HG03066 (cell line): ENCODE results near the gene ZCCHC18.
A peak's percentile ranks its signal among the peaks of the same experiment; 100 is the strongest.

Experiments
- ATAC-seq: cut with Tn5 transposase; IDR thresholded peaks from one replicate; pipeline ENCODE4 v1.9.1; 2021; ENCODE audit warnings: low read depth; ENCODE audit not compliant: unreplicated experiment

Gene ZCCHC18

GRCh38 chrX:104130808-104131207, 18.5 kb downstream of the ZCCHC18 start:
- no peak for ATAC-seq

- ATAC-seq: no peak
Observed at GRCh38 chrX:104134583-104135261, 22.4 kb downstream of the ZCCHC18 start.

- no peak for ATAC-seq
Observed at GRCh38 chrX:104135677-104136076, 23.4 kb downstream of the ZCCHC18 start.

GRCh38 chrX:104136241-104137019, 24.1 kb downstream of the ZCCHC18 start:
- peak; percentile 89 for ATAC-seq

- ATAC-seq: no peak
Observed at GRCh38 chrX:104137496-104137895, 25.2 kb downstream of the ZCCHC18 start.

- ATAC-seq: no peak
Observed at GRCh38 chrX:104141087-104141760, 28.9 kb downstream of the ZCCHC18 start.

GRCh38 chrX:104151037-104151436, 38.7 kb downstream of the ZCCHC18 start:
- no peak for ATAC-seq

- ATAC-seq: peak; percentile 95
Observed at GRCh38 chrX:104156630-104157529, 44.6 kb downstream of the ZCCHC18 start, which contains the start of gene SLC25A53. Gene SLC25A53, minus strand, starts transcription at chrX:104157009. Its CDS starts 51,752 bp downstream, at chrX:104105257.
